ENCODE results near the gene COL16A1.

GRCh38 chr1:31642366-31642765, 61.5 kb downstream of the COL16A1 start:
- TF ChIP-seq CHCHD3 (CRISPR knock-in tag; IDR thresholded peaks at IDR 0.05) (no peak), GABPA (IDR thresholded peaks at IDR 0.05; ENCODE audit: low read depth, low read length) (no peak), GABPA (CRISPR knock-in tag; IDR thresholded peaks at IDR 0.05; ENCODE audit: low read depth) (no peak), POLR2G (IDR thresholded peaks at IDR 0.05; ENCODE audit: low read depth, low read length) (no peak), JARID2 (CRISPR knock-in tag; IDR thresholded peaks at IDR 0.05; ENCODE audit: insufficient replicate concordance) (no peak), EHMT2 (IDR thresholded peaks at IDR 0.05; ENCODE audit: borderline replicate concordance, low read depth, low read length) (no peak), ZBTB8A (CRISPR knock-in tag; IDR thresholded peaks at IDR 0.05; ENCODE audit: borderline replicate concordance, low read depth) (no peak), ZNF580 (CRISPR knock-in tag; IDR thresholded peaks at IDR 0.05; ENCODE audit: borderline replicate concordance, low read depth) (no peak), CEBPB (IDR thresholded peaks at IDR 0.05; ENCODE audit: borderline replicate concordance, low read depth, low read length) (no peak), POLR2AphosphoS5 (IDR thresholded peaks at IDR 0.05; ENCODE audit: low read depth, low read length) (no peak)
